Measurements from ENCODE around the gene LRRC52.

DNA sequence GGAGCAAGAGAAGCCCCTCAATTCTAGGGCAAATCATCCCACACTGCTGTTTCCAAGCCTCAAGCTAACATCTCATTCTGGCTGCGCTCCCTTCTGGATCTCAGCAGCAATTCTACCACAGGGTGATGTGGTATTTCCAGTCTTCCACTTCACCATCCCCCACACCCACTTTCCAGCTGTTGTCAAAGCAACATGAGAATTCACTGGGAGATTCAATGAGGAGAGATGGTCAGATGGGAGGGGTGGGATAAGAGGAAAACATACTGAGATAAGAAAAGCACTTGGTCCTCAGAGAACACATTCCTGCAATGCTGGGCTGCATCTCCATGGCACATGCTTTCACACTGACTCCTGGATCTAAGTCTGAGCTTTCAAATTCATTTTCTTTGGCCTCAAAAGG lies 47.3 kb upstream of the LRRC52 start:
- TF ChIP-seq, protein P1, sequence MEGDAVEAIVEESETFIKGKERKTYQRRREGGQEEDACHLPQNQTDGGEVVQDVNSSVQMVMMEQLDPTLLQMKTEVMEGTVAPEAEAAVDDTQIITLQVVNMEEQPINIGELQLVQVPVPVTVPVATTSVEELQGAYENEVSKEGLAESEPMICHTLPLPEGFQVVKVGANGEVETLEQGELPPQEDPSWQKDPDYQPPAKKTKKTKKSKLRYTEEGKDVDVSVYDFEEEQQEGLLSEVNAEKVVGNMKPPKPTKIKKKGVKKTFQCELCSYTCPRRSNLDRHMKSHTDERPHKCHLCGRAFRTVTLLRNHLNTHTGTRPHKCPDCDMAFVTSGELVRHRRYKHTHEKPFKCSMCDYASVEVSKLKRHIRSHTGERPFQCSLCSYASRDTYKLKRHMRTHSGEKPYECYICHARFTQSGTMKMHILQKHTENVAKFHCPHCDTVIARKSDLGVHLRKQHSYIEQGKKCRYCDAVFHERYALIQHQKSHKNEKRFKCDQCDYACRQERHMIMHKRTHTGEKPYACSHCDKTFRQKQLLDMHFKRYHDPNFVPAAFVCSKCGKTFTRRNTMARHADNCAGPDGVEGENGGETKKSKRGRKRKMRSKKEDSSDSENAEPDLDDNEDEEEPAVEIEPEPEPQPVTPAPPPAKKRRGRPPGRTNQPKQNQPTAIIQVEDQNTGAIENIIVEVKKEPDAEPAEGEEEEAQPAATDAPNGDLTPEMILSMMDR (IDR thresholded peaks at IDR 0.05), result no peak
- TF ChIP-seq POLR2A (IDR thresholded peaks at IDR 0.05), result no peak
